NCI-H524 treated with DMSO at 0.1 percent for 48 hours (cell line): ENCODE data around the gene HOXD11.

Source experiments
- DNase-seq: peaks from one replicate; lab custom pipeline; 2025; lab: John Stamatoyannopoulos, UW

The HOXD11 gene

GRCh38 chr2:176132205-176133171, 25.4 kb downstream of the HOXD11 start:
- DNase-seq, result peak; percentile 77

- no peak for DNase-seq
These were observed 26.3 kb downstream of the HOXD11 start for GRCh38 chr2:176133389-176133788.

- DNase-seq, result no peak
These were observed 27.0 kb downstream of the HOXD11 start for GRCh38 chr2:176134035-176134434.

GRCh38 chr2:176135035-176135440, 28.0 kb downstream of the HOXD11 start:
- no peak for DNase-seq

- no peak for DNase-seq
These were observed 29.5 kb downstream of the HOXD11 start for GRCh38 chr2:176136374-176137251.

GRCh38 chr2:176137252-176137580, 30.1 kb downstream of the HOXD11 start:
- no peak for DNase-seq

- DNase-seq, result no peak
These were observed 30.8 kb downstream of the HOXD11 start for GRCh38 chr2:176137906-176138305.

- DNase-seq, result no peak
These were observed 31.4 kb downstream of the HOXD11 start for GRCh38 chr2:176138526-176138922.

GRCh38 chr2:176138923-176139660, 32.0 kb downstream of the HOXD11 start:
- DNase-seq, result no peak

GRCh38 chr2:176139661-176140512, 32.8 kb downstream of the HOXD11 start:
- DNase-seq, result no peak

- peak; percentile 55 for DNase-seq
These were observed 33.6 kb downstream of the HOXD11 start for GRCh38 chr2:176140513-176141317.

GRCh38 chr2:176142281-176142680, 35.2 kb downstream of the HOXD11 start:
- DNase-seq, result no peak

GRCh38 chr2:176145085-176145969, 38.2 kb downstream of the HOXD11 start:
- no peak for DNase-seq

GRCh38 chr2:176146101-176146500, 39.0 kb downstream of the HOXD11 start:
- no peak for DNase-seq

- no peak for DNase-seq
These were observed 39.6 kb downstream of the HOXD11 start for GRCh38 chr2:176146645-176147044.

- no peak for DNase-seq
These were observed 40.2 kb downstream of the HOXD11 start for GRCh38 chr2:176147210-176147799.

- DNase-seq, result no peak
These were observed 40.9 kb downstream of the HOXD11 start for GRCh38 chr2:176147800-176148496.

- no peak for DNase-seq
These were observed 41.8 kb downstream of the HOXD11 start for GRCh38 chr2:176148751-176149421.
